HepG2 (cell line): ENCODE results near the gene FAT1. TPM values are rescaled to one million over a fixed set of nuclear protein-coding genes. Genes with fewer than 3 reads are reported as not detected.

ENCODE experiments used
- AHDC1 ChIP-seq: sonication (generic); formaldehyde crosslinking; IDR thresholded peaks from 2 replicates; pipeline ENCODE4 v1.5.1; 2020; ENCODE audit warnings: mild to moderate bottlenecking, missing genetic modification reagents, borderline replicate concordance
- CTCF ChIP-seq: sonication (generic); formaldehyde crosslinking; IDR thresholded peaks from 2 replicates; pipeline ENCODE4 v1.5.0; 2020; ENCODE audit warnings: mild to moderate bottlenecking, missing genetic modification reagents, moderate library complexity
- ELF3 ChIP-seq: IDR thresholded peaks from 2 replicates; pipeline ENCODE4 v1.6.1; 2016; ENCODE audit warnings: missing genetic modification reagents, missing compliant biosample characterization
- NCOA1 ChIP-seq: sonication (generic); formaldehyde crosslinking; IDR thresholded peaks from 2 replicates; pipeline ENCODE4 v1.9.0; 2021; ENCODE audit warnings: missing genetic modification reagents
- NCOA2 ChIP-seq: sonication (generic); formaldehyde crosslinking; IDR thresholded peaks from 2 replicates; pipeline ENCODE4 v1.8.0; 2022; ENCODE audit warnings: inconsistent platforms
- PHF20 ChIP-seq: sonication (generic); formaldehyde crosslinking; IDR thresholded peaks from 2 replicates; pipeline ENCODE4 v1.5.0; 2020; ENCODE audit warnings: mild to moderate bottlenecking, missing genetic modification reagents
- PRDM15 ChIP-seq: sonication (generic); formaldehyde crosslinking; IDR thresholded peaks from 2 replicates; pipeline ENCODE4 v1.4.0; 2020; ENCODE audit warnings: missing genetic modification reagents
- RXRB ChIP-seq: IDR thresholded peaks from 2 replicates; pipeline ENCODE4 v1.6.1; 2016; ENCODE audit warnings: borderline replicate concordance, missing genetic modification reagents, missing compliant biosample characterization
- SAP130 ChIP-seq: IDR thresholded peaks from 2 replicates; pipeline ENCODE4 v1.6.1; 2016; ENCODE audit warnings: low read depth
- YEATS2 ChIP-seq: sonication (generic); formaldehyde crosslinking; IDR thresholded peaks from 2 replicates; pipeline ENCODE4 v1.4.0; 2020; ENCODE audit warnings: missing genetic modification reagents, borderline replicate concordance
- ZNF3 ChIP-seq: IDR thresholded peaks from 2 replicates; pipeline ENCODE4 v1.7.0; 2017; ENCODE audit warnings: inconsistent platforms
- polyA plus RNA-seq, 8 experiments: library from polyadenylated mRNA; depleted of rRNA in 3 of 8; stranded (reverse) in 7 of 8; unstranded in 1 of 8; fragments of >200 nt; fragmentation: Illumina TruSeq in 4 of 8; extraction: Trizol in 4 of 8; gene quantifications; 2 replicates each; pipeline versions ENCODE4 v1.2.1 to v1.2.3, GENCODE V29; 2011 to 2016; ENCODE audit warnings: low read depth in 4 of 8, missing spikeins in 1 of 8, mixed read lengths in 1 of 8; ENCODE audit not compliant: insufficient read depth in 1 of 8
- total RNA-seq, 5 experiments: library from RNA; depleted of rRNA; stranded (reverse); fragments of >200 nt; fragmentation: Illumina TruSeq; extraction: Trizol; gene quantifications; 2 replicates each; pipeline ENCODE4 v1.2.3, GENCODE V29; 2016; ENCODE audit warnings: low read depth in 1 of 5
- TF ChIP-seq, protein P1 (sequence below): IDR thresholded peaks from 2 replicates; pipeline ENCODE4 v1.6.1; 2012; ENCODE audit warnings: low read depth, low read length, improper control_type of control experiment

FAT1 gene
- total and polyA plus RNA-seq, 2 of the 13 experiments (the other 11 are each of a cell fraction or from before 2014, with no cell fraction given), result 185 to 216 TPM

- TF ChIP-seq CTCF (CRISPR knock-in tag) (peak; percentile 95), NCOA1 (CRISPR knock-in tag) (peak; percentile 83; the same call in 1 of the 2 replicates), ELF3 (CRISPR knock-in tag) (peak; percentile 30; the same call in 1 of the 2 replicates), YEATS2 (CRISPR knock-in tag) (peak; percentile 10; the same call in 1 of the 2 replicates), PHF20 (CRISPR knock-in tag) (0 out of 2 replicates have a peak, but pooled peaks have one; percentile 31), AHDC1 (CRISPR knock-in tag) (no peak), NCOA2 (0 out of 2 replicates have a peak, but pooled peaks have one; percentile 9), RXRB (CRISPR knock-in tag) (0 out of 2 replicates have a peak, but pooled peaks have one; percentile 44), ZNF3 (CRISPR knock-in tag) (no peak), PRDM15 (no peak), SAP130 (CRISPR knock-in tag) (peak; percentile 27; the same call in 1 of the 2 replicates)
- TF ChIP-seq, protein P1, sequence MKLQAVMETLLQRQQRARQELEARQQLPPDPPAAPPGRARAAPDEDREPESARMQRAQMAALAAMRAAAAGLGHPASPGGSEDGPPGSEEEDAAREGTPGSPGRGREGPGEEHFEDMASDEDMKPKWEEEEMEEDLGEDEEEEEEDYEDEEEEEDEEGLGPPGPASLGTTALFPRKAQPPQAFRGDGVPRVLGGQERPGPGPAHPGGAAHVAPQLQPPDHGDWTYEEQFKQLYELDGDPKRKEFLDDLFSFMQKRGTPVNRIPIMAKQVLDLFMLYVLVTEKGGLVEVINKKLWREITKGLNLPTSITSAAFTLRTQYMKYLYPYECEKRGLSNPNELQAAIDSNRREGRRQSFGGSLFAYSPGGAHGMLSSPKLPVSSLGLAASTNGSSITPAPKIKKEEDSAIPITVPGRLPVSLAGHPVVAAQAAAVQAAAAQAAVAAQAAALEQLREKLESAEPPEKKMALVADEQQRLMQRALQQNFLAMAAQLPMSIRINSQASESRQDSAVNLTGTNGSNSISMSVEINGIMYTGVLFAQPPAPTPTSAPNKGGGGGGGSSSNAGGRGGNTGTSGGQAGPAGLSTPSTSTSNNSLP, result peak; percentile 28
Observed at GRCh38 chr4:186725469-186726425, 2.1 kb upstream of the FAT1 start (continued).
